HG03175 (cell line): ENCODE data around the gene KIF3A.

Experiments used
- ATAC-seq: cut with Tn5 transposase; IDR thresholded peaks from one replicate; pipeline ENCODE4 v1.9.1; 2021; ENCODE audit warnings: mild to moderate bottlenecking, moderate library complexity; ENCODE audit not compliant: unreplicated experiment

Gene KIF3A

GRCh38 chr5:132679166-132679565 lies 58.2 kb downstream of the KIF3A start:
- no peak for ATAC-seq

DNA sequence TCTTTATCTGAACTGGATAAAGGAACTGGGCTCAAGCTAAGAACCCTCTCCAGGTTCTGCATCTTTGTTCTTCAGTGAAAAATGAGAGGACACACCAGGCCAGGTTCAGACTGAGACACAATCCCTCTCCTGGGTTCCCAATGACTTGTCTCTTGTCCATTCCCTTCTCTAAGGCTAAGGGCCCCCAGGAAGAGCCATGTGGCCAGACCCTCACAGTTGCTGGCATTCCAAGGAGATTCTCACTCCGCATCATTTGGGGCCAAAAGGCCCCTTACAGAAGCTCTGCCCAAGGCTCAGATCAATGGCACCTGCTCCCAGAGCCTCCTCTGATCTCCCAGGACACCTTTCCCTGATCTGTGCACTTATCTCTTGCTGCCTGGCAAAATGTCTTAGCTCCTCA lies 58.6 kb downstream of the KIF3A start:
- no peak for ATAC-seq

GRCh38 chr5:132677682-132678400 lies 59.5 kb downstream of the KIF3A start:
- no peak for ATAC-seq

DNA sequence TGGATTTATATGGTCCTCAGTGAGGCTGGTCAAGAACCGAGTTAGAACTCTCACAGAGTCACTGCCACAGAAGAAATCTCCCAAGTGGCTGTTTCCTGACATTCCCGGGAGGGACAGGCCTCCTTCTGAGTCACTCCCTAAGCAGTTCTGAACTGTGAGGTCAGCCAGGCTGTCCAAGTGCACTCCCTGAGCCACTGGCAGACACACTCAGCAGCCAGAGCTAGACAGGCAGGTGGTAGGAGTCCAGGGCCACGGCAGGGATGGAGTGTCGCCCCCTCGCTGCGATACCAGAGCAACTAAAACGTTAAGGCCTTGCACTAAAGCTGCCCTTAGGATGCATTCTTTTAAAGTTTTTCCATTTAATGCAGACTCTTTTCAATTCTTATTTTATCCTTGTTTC lies 60.2 kb downstream of the KIF3A start:
- ATAC-seq, result no peak

- ATAC-seq, result no peak
These were observed 61.2 kb downstream of the KIF3A start for GRCh38 chr5:132675936-132676689.

DNA sequence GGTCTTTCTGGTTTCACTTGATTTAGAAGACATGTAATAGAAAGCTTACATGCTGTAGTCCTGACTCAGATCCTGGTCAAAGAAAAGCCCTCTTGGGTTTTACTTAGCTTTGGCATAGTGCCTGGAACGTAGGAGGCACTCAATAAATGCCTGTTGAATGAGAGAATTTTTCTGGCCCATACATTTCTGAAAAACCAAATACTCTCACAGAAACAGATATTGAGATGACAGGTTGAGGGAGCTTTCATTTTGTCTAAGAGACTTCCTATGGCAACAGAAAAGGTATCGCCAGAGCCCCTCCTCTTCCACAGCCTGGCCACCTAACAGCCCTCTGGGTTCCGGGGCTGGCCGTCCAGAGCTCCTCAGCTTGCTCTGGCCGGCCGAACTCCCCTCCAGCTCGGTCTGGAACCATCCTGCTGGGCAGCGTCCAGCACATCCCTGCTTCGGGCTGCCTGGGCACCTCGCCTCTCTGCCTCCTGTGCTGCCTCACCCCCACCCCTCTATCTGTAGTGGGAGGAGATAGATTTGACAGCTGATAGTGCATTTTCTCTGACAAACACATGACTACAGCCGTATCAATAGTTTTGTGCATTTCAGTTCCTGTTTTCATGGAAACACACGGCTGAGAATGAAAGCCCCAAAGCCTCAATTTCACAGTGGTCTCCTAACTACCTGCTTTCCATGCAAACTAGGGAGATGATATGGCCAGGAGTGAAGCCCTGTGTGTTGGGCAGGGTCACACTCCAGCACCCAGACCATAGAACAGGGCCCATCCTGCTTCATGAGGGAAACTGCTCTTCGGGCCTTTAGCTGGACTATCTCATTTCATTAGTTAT lies 62.5 kb downstream of the KIF3A start:
- peak; percentile 82 for ATAC-seq

DNA sequence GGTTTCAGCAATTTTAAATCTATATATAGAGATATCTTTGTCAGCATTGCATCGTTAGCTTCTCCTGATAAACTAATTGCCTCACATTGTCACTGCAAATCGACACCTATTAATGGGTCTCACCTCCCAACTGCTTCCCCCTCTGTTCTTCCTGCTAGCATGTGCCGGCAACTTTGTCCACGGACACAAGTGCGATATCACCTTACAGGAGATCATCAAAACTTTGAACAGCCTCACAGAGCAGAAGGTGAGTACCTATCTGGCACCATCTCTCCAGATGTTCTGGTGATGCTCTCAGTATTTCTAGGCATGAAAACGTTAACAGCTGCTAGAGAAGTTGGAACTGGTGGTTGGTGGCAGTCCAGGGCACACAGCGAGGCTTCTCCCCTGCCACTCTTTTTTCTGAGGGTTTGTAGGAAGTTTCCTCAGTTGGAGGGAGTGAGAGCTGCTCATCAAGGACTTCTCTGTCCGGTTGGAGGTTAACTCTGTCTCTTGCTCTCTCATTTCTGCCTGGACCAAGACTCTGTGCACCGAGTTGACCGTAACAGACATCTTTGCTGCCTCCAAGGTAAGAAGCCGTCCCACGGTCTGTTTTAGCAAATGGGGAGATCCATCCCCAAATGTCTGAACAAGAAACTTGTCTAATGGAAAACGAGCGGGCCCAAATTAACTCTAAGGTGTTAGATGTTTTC lies 63.3 kb downstream of the KIF3A start, which contains the start of gene IL4:
Gene IL4, plus strand, starts transcription at position 51 of the 692 bp plus-strand sequence. Its CDS starts 62 bp downstream, at position 113.
- no peak for ATAC-seq

- no peak for ATAC-seq
These were observed 63.9 kb downstream of the KIF3A start for GRCh38 chr5:132673488-132673887.

DNA sequence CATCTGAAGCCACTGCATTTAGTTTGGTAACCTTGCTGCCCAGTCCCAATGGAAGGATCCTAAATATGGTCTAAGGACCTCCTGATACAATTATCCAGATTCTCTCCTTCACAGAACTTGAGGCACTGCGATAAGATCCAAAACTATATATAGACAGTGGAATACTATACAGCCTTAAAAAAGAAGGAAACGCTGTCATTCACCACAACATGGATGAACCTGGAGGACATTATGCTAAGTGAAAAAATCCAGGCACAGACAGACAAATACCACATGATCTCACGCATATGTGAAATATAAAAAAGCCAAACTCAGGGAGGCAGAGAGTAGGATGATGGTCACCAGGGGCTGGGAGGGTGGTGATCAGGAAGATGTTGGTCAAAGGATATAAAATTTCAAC lies 66.3 kb downstream of the KIF3A start:
- no peak for ATAC-seq

GRCh38 chr5:132669966-132670882 lies 67.1 kb downstream of the KIF3A start:
- ATAC-seq, result no peak

GRCh38 chr5:132669455-132669820 lies 67.9 kb downstream of the KIF3A start:
- ATAC-seq, result no peak

- no peak for ATAC-seq
These were observed 68.5 kb downstream of the KIF3A start for GRCh38 chr5:132668706-132669454.

GRCh38 chr5:132667761-132668705 lies 69.3 kb downstream of the KIF3A start:
- no peak for ATAC-seq

- ATAC-seq, result no peak
These were observed 70.0 kb downstream of the KIF3A start for GRCh38 chr5:132667309-132667708.

GRCh38 chr5:132666310-132667123 lies 70.8 kb downstream of the KIF3A start:
- no peak for ATAC-seq

- ATAC-seq, result no peak
These were observed 71.7 kb downstream of the KIF3A start for GRCh38 chr5:132665574-132666080.

GRCh38 chr5:132664696-132665209 lies 72.6 kb downstream of the KIF3A start:
- no peak for ATAC-seq
